HEK293T (cell line): ENCODE measurements around the gene MGAM2.

Experiments
- CTCF ChIA-PET: fragments of 350-600 bp; formaldehyde crosslinking; extraction: SDS; loops from one replicate; lab custom pipeline; 2021; ENCODE audit warnings: antibody characterized with exemption, inconsistent platforms; lab: Yijun Ruan, JAX
- POLR2A ChIA-PET: fragments of 350-600 bp; formaldehyde crosslinking; extraction: SDS; loops from one replicate; lab custom pipeline; 2020; ENCODE audit warnings: antibody characterized with exemption, inconsistent platforms; lab: Yijun Ruan, JAX
- DNase-seq: peaks from one replicate; pipeline ENCODE4 v3.0.0; 2012; ENCODE audit warnings: mixed read lengths; ENCODE audit errors: extremely low spot score
- ARNT ChIP-seq: fragments of 450-650 bp; IDR thresholded peaks from 2 replicates; pipeline ENCODE4 v1.6.1; 2017; ENCODE audit warnings: mild to moderate bottlenecking
- BHLHE40 ChIP-seq: fragments of 450-650 bp; IDR thresholded peaks from 2 replicates; pipeline ENCODE4 v1.6.1; 2016; ENCODE audit warnings: mild to moderate bottlenecking, moderate library complexity, borderline replicate concordance
- CTBP1 ChIP-seq: fragments of 450-650 bp; IDR thresholded peaks from 2 replicates; pipeline ENCODE4 v1.6.1; 2016; ENCODE audit warnings: borderline replicate concordance
- ELF4 ChIP-seq: fragments of 450-650 bp; IDR thresholded peaks from 2 replicates; pipeline ENCODE4 v1.6.1; 2017; ENCODE audit warnings: antibody characterized with exemption
- FOXA1 ChIP-seq: fragments of 450-650 bp; IDR thresholded peaks from 2 replicates; pipeline ENCODE4 v1.6.1; 2016; ENCODE audit warnings: mild to moderate bottlenecking
- FOXK2 ChIP-seq: fragments of 450-650 bp; IDR thresholded peaks from 2 replicates; pipeline ENCODE4 v1.6.1; 2016; ENCODE audit warnings: mild to moderate bottlenecking
- FOXM1 ChIP-seq: fragments of 450-650 bp; IDR thresholded peaks from 2 replicates; pipeline ENCODE4 v1.6.1; 2017; ENCODE audit warnings: mild to moderate bottlenecking, borderline replicate concordance
- HDGF ChIP-seq: fragments of 450-650 bp; IDR thresholded peaks from 2 replicates; pipeline ENCODE4 v1.6.1; 2017; ENCODE audit warnings: antibody characterized with exemption, borderline replicate concordance
- L3MBTL2 ChIP-seq: fragments of 450-650 bp; conservative IDR thresholded peaks from 2 replicates; pipeline ENCODE4 v1.6.1; 2016; ENCODE audit warnings: mild to moderate bottlenecking
- LEF1 ChIP-seq: fragments of 450-650 bp; IDR thresholded peaks from 2 replicates; pipeline ENCODE4 v1.6.1; 2017; ENCODE audit warnings: mild to moderate bottlenecking, borderline replicate concordance
- NFRKB ChIP-seq: fragments of 450-650 bp; IDR thresholded peaks from 2 replicates; pipeline ENCODE4 v1.6.1; 2016; ENCODE audit warnings: mild to moderate bottlenecking, moderate library complexity
- PKNOX1 ChIP-seq: fragments of 450-650 bp; IDR thresholded peaks from 2 replicates; pipeline ENCODE4 v1.6.1; 2016
- SP1 ChIP-seq: fragments of 450-650 bp; IDR thresholded peaks from 2 replicates; pipeline ENCODE4 v1.6.1; 2017
- SUZ12 ChIP-seq: fragments of 450-650 bp; IDR thresholded peaks from 2 replicates; pipeline ENCODE4 v1.6.1; 2016; ENCODE audit warnings: mild to moderate bottlenecking
- TARDBP ChIP-seq: fragments of 450-650 bp; IDR thresholded peaks from 2 replicates; pipeline ENCODE4 v1.6.1; 2016
- ZNF384 ChIP-seq: fragments of 450-650 bp; IDR thresholded peaks from 2 replicates; pipeline ENCODE4 v1.6.1; 2016

Gene MGAM2

GRCh38 chr7:142176901-142177300 is 65.4 kb downstream of the MGAM2 start:
- no peak for TF ChIP-seq LEF1
- no peak for TF ChIP-seq ELF4
- TF ChIP-seq ZNF384 = no peak
- no peak for TF ChIP-seq CTBP1
- no peak for TF ChIP-seq L3MBTL2
- TF ChIP-seq HDGF = no peak
- TF ChIP-seq FOXM1 = no peak
- TF ChIP-seq ARNT = no peak
- TF ChIP-seq BHLHE40 = no peak
- no peak for TF ChIP-seq PKNOX1
- TF ChIP-seq SUZ12 = no peak
- no peak for TF ChIP-seq FOXK2
- TF ChIP-seq SP1 = no peak
- no peak for TF ChIP-seq NFRKB
- no peak for TF ChIP-seq FOXA1
- TF ChIP-seq TARDBP = no peak
- CTCF ChIA-PET = no interaction called here
- POLR2A ChIA-PET = no interaction called here
- no peak for DNase-seq

- no peak for DNase-seq
- TF ChIP-seq FOXM1 (no peak), CTBP1 (no peak), SP1 (no peak), ZNF384 (no peak)
- ChIA-PET POLR2A (no interaction called here), CTCF (no interaction called here)
Observed at GRCh38 chr7:142177869-142178268, 66.4 kb downstream of the MGAM2 start.

GRCh38 chr7:142180426-142180825 is 68.9 kb downstream of the MGAM2 start:
- CTCF ChIA-PET = no interaction called here
- POLR2A ChIA-PET = no interaction called here
- no peak for DNase-seq
- TF ChIP-seq PKNOX1 (no peak), LEF1 (no peak), NFRKB (no peak), TARDBP (no peak), ARNT (no peak), FOXA1 (no peak), BHLHE40 (no peak), L3MBTL2 (no peak), FOXM1 (no peak), SUZ12 (no peak), CTBP1 (no peak)

GRCh38 chr7:142181211-142181610 is 69.7 kb downstream of the MGAM2 start:
- CTCF ChIA-PET = no interaction called here
- POLR2A ChIA-PET = no interaction called here

GRCh38 chr7:142181966-142182365 is 70.4 kb downstream of the MGAM2 start:
- CTCF ChIA-PET = no interaction called here
- TF ChIP-seq NFRKB (no peak), BHLHE40 (no peak), HDGF (no peak), CTBP1 (no peak), FOXM1 (no peak), SP1 (no peak), FOXA1 (no peak)
- POLR2A ChIA-PET = no interaction called here
- DNase-seq = no peak

More at GRCh38 chr7:142181211-142181610, 69.7 kb downstream of the MGAM2 start:
- TF ChIP-seq BHLHE40 = no peak
- DNase-seq = no peak

GRCh38 chr7:142185069-142185468 is 73.6 kb downstream of the MGAM2 start:
- ChIA-PET CTCF (interaction anchor here (1.0 kb wide), 1 partner anchor 209 kb away, joined by 4 read pairs; no protein-coding TSS in a partner anchor), POLR2A (no interaction called here)
- DNase-seq = no peak
- TF ChIP-seq SUZ12 = no peak
- TF ChIP-seq ZNF384 = no peak
- no peak for TF ChIP-seq FOXM1
- TF ChIP-seq NFRKB = no peak
- TF ChIP-seq TARDBP = no peak
- no peak for TF ChIP-seq FOXK2
- no peak for TF ChIP-seq PKNOX1
- TF ChIP-seq HDGF = no peak

- POLR2A ChIA-PET = no interaction called here
- CTCF ChIA-PET = interaction anchor here (0.6 to 1.0 kb wide), 3 partner anchors 87 to 209 kb away, joined by 4 to 9 read pairs (median 6); no protein-coding TSS in a partner anchor
- no peak for DNase-seq
- no peak for TF ChIP-seq ARNT
- no peak for TF ChIP-seq SUZ12
- TF ChIP-seq SP1 = no peak
- TF ChIP-seq TARDBP = no peak
- no peak for TF ChIP-seq FOXM1
- TF ChIP-seq FOXK2 = no peak
- TF ChIP-seq ZNF384 = no peak
- no peak for TF ChIP-seq ELF4
- TF ChIP-seq LEF1 = no peak
- no peak for TF ChIP-seq BHLHE40
- TF ChIP-seq CTBP1 = no peak
- no peak for TF ChIP-seq PKNOX1
- TF ChIP-seq FOXA1 = no peak
Observed at GRCh38 chr7:142185801-142186200, 74.3 kb downstream of the MGAM2 start.
